HepG2 (cell line): ENCODE measurements around the gene SOWAHA. TPM values are rescaled to one million over a fixed set of nuclear protein-coding genes. Genes with fewer than 3 reads are reported as not detected.
A peak's percentile ranks its signal among the peaks of the same experiment; 100 is the strongest.

Experiments
- DMAP1 ChIP-seq: IDR thresholded peaks from 2 replicates; pipeline ENCODE4 v1.6.1; 2016
- E2F2 ChIP-seq: sonication (generic); formaldehyde crosslinking; IDR thresholded peaks from 2 replicates; pipeline ENCODE4 v1.4.0; 2020; ENCODE audit warnings: missing genetic modification reagents, borderline replicate concordance
- GATAD2A ChIP-seq: IDR thresholded peaks from 2 replicates; pipeline ENCODE4 v1.6.1; 2016
- GLI4 ChIP-seq: sonication (generic); formaldehyde crosslinking; IDR thresholded peaks from 2 replicates; pipeline ENCODE4 v1.5.1; 2020; ENCODE audit warnings: missing genetic modification reagents, mild to moderate bottlenecking, moderate library complexity, borderline replicate concordance
- IKZF4 ChIP-seq: sonication (generic); formaldehyde crosslinking; IDR thresholded peaks from 2 replicates; pipeline ENCODE4 v1.5.1; 2020; ENCODE audit warnings: borderline replicate concordance, mild to moderate bottlenecking, low read depth, missing genetic modification reagents; ENCODE audit errors: not compliant biosample characterization
- ISL2 ChIP-seq: sonication (generic); formaldehyde crosslinking; IDR thresholded peaks from 2 replicates; pipeline ENCODE4 v1.5.0; 2020; ENCODE audit warnings: missing genetic modification reagents
- KLF11 ChIP-seq: IDR thresholded peaks from 2 replicates; pipeline ENCODE4 v1.6.1; 2016; ENCODE audit warnings: missing compliant biosample characterization
- MED13 ChIP-seq: sonication (generic); formaldehyde crosslinking; IDR thresholded peaks from 2 replicates; pipeline ENCODE4 v1.5.0; 2020; ENCODE audit warnings: missing genetic modification reagents
- RBAK ChIP-seq: sonication (generic); formaldehyde crosslinking; IDR thresholded peaks from 2 replicates; pipeline ENCODE4 v1.5.1; 2020; ENCODE audit warnings: mild to moderate bottlenecking, missing genetic modification reagents
- SIX1 ChIP-seq: sonication (generic); formaldehyde crosslinking; IDR thresholded peaks from 2 replicates; pipeline ENCODE4 v1.4.0; 2020; ENCODE audit warnings: missing genetic modification reagents, borderline replicate concordance
- SRSF9 ChIP-seq: fragments of 200-400 bp; formaldehyde crosslinking; IDR thresholded peaks from 2 replicates; pipeline ENCODE4 v1.6.1; 2018; ENCODE audit warnings: borderline replicate concordance, mild to moderate bottlenecking, low read depth, low read length; ENCODE audit not compliant: insufficient read depth, poor library complexity, severe bottlenecking
- STAG1 ChIP-seq: sonication (generic); formaldehyde crosslinking; IDR thresholded peaks from 2 replicates; pipeline ENCODE4 v1.4.0; 2020; ENCODE audit warnings: missing genetic modification reagents
- TEAD3 ChIP-seq: optimal IDR thresholded peaks from 2 replicates; pipeline ENCODE3; 2016; ENCODE audit warnings: borderline replicate concordance
- TOPORS ChIP-seq: sonication (generic); formaldehyde crosslinking; IDR thresholded peaks from 2 replicates; pipeline ENCODE4 v1.8.0; 2023; ENCODE audit warnings: mild to moderate bottlenecking, missing genetic modification reagents
- ZBTB10 ChIP-seq: sonication (generic); formaldehyde crosslinking; IDR thresholded peaks from 2 replicates; pipeline ENCODE4 v1.4.0; 2020; ENCODE audit warnings: missing genetic modification reagents, borderline replicate concordance
- ZNF225 ChIP-seq: sonication (generic); formaldehyde crosslinking; IDR thresholded peaks from 2 replicates; pipeline ENCODE4 v1.4.0; 2020; ENCODE audit warnings: mild to moderate bottlenecking, missing genetic modification reagents
- ZNF362 ChIP-seq: sonication (generic); formaldehyde crosslinking; IDR thresholded peaks from 2 replicates; pipeline ENCODE4 v1.4.0; 2020; ENCODE audit warnings: missing genetic modification reagents, mild to moderate bottlenecking, borderline replicate concordance
- ZNF430 ChIP-seq: sonication (generic); formaldehyde crosslinking; IDR thresholded peaks from 2 replicates; pipeline ENCODE4 v1.9.0; 2021; ENCODE audit warnings: mild to moderate bottlenecking, missing genetic modification reagents
- ZNF704 ChIP-seq: sonication (generic); formaldehyde crosslinking; IDR thresholded peaks from 2 replicates; pipeline ENCODE4 v1.8.1; 2023; ENCODE audit warnings: mild to moderate bottlenecking, inconsistent platforms, moderate library complexity, missing genetic modification reagents, borderline replicate concordance
- ZNF772 ChIP-seq: sonication (generic); formaldehyde crosslinking; IDR thresholded peaks from 2 replicates; pipeline ENCODE4 v1.5.0; 2020; ENCODE audit warnings: mild to moderate bottlenecking, missing genetic modification reagents
- polyA plus RNA-seq, 8 experiments: library from polyadenylated mRNA; depleted of rRNA in 3 of 8; stranded (reverse) in 7 of 8; unstranded in 1 of 8; fragments of >200 nt; fragmentation: Illumina TruSeq in 4 of 8; extraction: Trizol in 4 of 8; gene quantifications; 2 replicates each; pipeline versions ENCODE4 v1.2.1 to v1.2.3, GENCODE V29; 2011 to 2016; ENCODE audit warnings: low read depth in 4 of 8, missing spikeins in 1 of 8, mixed read lengths in 1 of 8; ENCODE audit not compliant: insufficient read depth in 1 of 8
- total RNA-seq, 5 experiments: library from RNA; depleted of rRNA; stranded (reverse); fragments of >200 nt; fragmentation: Illumina TruSeq; extraction: Trizol; gene quantifications; 2 replicates each; pipeline ENCODE4 v1.2.3, GENCODE V29; 2016; ENCODE audit warnings: low read depth in 1 of 5
- TF ChIP-seq, protein P1 (sequence below): IDR thresholded peaks from 2 replicates; pipeline ENCODE4 v1.6.1; 2016
- TF ChIP-seq, protein P2 (sequence below): sonication (generic); formaldehyde crosslinking; IDR thresholded peaks from 2 replicates; pipeline ENCODE4 v1.5.0; 2020; ENCODE audit warnings: missing genetic modification reagents, mild to moderate bottlenecking, borderline replicate concordance

SOWAHA gene
- total and polyA plus RNA-seq, 2 of the 13 experiments (the other 11 are each of a cell fraction or from before 2014, with no cell fraction given): 0.95 to 1.9 TPM

- TF ChIP-seq, protein P1, sequence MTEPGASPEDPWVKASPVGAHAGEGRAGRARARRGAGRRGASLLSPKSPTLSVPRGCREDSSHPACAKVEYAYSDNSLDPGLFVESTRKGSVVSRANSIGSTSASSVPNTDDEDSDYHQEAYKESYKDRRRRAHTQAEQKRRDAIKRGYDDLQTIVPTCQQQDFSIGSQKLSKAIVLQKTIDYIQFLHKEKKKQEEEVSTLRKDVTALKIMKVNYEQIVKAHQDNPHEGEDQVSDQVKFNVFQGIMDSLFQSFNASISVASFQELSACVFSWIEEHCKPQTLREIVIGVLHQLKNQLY (CRISPR knock-in tag): 0 out of 2 replicates have a peak, but pooled peaks have one; percentile 22
- TF ChIP-seq ZNF225: peak; percentile 17; the same call in 1 of the 2 replicates
- TF ChIP-seq ZNF772: peak; percentile 71; the same call in 1 of the 2 replicates
- no peak for TF ChIP-seq MED13 (CRISPR knock-in tag)
- TF ChIP-seq, protein P2, sequence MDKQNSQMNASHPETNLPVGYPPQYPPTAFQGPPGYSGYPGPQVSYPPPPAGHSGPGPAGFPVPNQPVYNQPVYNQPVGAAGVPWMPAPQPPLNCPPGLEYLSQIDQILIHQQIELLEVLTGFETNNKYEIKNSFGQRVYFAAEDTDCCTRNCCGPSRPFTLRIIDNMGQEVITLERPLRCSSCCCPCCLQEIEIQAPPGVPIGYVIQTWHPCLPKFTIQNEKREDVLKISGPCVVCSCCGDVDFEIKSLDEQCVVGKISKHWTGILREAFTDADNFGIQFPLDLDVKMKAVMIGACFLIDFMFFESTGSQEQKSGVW (CRISPR knock-in tag): peak; percentile 63; the same call in 1 of the 2 replicates
- no peak for TF ChIP-seq KLF11 (CRISPR knock-in tag)
- TF ChIP-seq ZNF704 (CRISPR knock-in tag): 0 out of 2 replicates have a peak, but pooled peaks have one; percentile 54
- TF ChIP-seq ZNF362 (CRISPR knock-in tag): peak; percentile 29; the same call in 1 of the 2 replicates
- TF ChIP-seq TEAD3 (CRISPR knock-in tag): peak; percentile 51
- peak; percentile 46; the same call in 1 of the 2 replicates for TF ChIP-seq ZBTB10 (CRISPR knock-in tag)
- 0 out of 2 replicates have a peak, but pooled peaks have one; percentile 53 for TF ChIP-seq GLI4 (CRISPR knock-in tag)
- peak; percentile 21; the same call in 1 of the 2 replicates for TF ChIP-seq GATAD2A (CRISPR knock-in tag)
- no peak for TF ChIP-seq DMAP1 (CRISPR knock-in tag)
- TF ChIP-seq IKZF4 (CRISPR knock-in tag): peak; percentile 68
- TF ChIP-seq SRSF9: no peak
- no peak for TF ChIP-seq RBAK
- TF ChIP-seq SIX1 (CRISPR knock-in tag): 0 out of 2 replicates have a peak, but pooled peaks have one; percentile 26
- TF ChIP-seq STAG1 (CRISPR knock-in tag): peak; percentile 20; the same call in 1 of the 2 replicates
- TF ChIP-seq TOPORS (CRISPR knock-in tag): no peak
- TF ChIP-seq ISL2 (CRISPR knock-in tag): peak; percentile 66; the same call in 1 of the 2 replicates
- TF ChIP-seq E2F2: no peak
- TF ChIP-seq ZNF430 (CRISPR knock-in tag): peak; percentile 56; the same call in 1 of the 2 replicates
Measured at GRCh38 chr5:132830436-132831094, 17.5 kb downstream of the SOWAHA start, which contains the start of gene SHROOM1 (continued).
